ENCODE results near the gene COPB1.
"Not testable (repeated sequence)": the region's sequence is repeated elsewhere in the genome, so short reads cannot be mapped to it uniquely, and the experiment has no call there.

COPB1 gene, protein sequence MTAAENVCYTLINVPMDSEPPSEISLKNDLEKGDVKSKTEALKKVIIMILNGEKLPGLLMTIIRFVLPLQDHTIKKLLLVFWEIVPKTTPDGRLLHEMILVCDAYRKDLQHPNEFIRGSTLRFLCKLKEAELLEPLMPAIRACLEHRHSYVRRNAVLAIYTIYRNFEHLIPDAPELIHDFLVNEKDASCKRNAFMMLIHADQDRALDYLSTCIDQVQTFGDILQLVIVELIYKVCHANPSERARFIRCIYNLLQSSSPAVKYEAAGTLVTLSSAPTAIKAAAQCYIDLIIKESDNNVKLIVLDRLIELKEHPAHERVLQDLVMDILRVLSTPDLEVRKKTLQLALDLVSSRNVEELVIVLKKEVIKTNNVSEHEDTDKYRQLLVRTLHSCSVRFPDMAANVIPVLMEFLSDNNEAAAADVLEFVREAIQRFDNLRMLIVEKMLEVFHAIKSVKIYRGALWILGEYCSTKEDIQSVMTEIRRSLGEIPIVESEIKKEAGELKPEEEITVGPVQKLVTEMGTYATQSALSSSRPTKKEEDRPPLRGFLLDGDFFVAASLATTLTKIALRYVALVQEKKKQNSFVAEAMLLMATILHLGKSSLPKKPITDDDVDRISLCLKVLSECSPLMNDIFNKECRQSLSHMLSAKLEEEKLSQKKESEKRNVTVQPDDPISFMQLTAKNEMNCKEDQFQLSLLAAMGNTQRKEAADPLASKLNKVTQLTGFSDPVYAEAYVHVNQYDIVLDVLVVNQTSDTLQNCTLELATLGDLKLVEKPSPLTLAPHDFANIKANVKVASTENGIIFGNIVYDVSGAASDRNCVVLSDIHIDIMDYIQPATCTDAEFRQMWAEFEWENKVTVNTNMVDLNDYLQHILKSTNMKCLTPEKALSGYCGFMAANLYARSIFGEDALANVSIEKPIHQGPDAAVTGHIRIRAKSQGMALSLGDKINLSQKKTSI

DNA sequence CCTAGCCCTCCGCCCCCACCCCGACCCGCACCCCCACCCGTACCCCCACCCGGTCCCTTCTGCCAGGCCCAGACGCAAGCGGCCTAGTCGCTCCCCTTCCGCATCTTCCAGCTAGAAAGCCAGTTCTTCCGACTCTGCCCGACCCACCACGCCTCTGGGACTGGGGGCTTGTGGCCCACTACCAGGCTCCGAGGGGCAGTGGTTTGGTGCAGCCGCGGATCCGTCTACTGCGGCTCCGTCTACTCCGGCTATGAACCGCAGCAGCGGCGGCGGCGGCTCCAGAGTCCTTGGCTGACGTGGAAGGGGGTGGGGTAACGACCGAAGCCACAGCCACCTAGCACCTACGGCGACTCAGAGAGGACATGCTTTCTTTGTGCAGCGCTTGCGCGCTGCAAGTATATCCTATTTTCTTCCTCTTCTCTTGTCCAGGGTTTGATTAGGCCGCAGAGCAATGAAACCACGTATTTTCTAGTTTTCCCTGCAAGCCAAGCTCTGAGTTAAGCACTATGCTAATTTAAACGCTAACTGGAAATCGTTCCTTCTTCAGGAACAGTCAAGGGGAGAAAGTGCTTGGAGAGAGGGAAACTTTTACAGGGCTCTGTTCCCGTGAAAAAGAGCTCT is at the start of gene COPB1:
COPB1 (minus strand) TSS at position 252 of the 621 bp plus-strand sequence. CDS start 883 bp downstream, outside the sequence.
- DNase-seq, result peak; percentile 89 to 94

DNA sequence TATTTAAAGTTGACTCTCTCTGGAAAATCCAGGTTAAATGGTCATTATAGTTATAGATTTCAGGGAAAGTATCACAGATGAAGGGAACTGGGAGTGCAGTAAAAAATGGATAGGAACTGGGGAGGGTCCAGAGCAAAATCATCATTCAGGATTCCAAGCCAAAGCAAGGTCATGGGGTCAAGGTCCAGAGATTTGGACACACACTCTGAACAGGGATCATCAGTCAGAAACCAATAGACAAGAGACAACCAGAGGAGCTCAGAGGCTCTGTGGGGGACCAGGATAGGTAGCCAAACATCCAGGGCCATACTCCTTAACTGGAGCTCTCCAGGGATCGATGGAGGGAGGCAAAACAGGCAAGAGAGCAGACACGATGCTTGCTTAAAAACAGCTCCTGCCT is 47.8 kb upstream of the COPB1 start:
- DNase-seq, result no peak

DNA sequence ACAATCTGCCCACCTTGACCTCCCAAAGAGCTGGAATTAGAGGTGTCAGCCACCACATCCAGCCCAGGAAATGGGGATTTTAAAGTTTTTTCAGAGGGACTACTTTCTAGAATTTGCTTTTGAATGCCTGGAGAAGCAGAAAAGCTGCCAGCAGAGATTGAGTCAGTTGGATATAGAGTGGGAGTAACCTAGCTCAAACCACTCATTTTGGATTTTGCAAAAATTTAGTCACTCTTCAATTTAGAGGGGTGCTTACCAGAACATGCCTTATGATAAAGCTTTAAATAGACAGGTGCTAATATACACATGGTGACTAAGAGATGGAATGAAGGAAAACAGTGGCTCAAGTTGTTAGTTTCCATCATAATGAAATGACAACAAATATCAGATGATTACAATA is 47.1 kb upstream of the COPB1 start:
- DNase-seq, result no peak

DNA sequence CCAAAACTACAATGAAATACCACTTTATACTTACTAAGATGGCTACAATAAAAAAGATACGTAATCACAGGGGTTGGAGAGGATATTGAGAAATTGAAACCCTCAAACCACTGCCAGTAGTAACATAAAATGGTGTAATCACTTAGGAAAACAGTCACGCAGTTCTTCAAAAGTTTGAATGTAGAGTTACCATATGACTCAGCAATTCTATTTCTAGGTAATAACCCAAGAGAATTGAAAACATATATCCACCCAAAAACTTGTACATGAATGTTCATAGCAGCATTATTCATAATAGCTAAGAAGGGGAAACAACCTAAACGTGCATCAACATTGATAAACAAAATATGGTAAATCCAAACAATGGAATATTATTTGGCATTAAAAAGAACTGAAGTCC is 45.0 kb upstream of the COPB1 start:
- DNase-seq, result no peak

DNA sequence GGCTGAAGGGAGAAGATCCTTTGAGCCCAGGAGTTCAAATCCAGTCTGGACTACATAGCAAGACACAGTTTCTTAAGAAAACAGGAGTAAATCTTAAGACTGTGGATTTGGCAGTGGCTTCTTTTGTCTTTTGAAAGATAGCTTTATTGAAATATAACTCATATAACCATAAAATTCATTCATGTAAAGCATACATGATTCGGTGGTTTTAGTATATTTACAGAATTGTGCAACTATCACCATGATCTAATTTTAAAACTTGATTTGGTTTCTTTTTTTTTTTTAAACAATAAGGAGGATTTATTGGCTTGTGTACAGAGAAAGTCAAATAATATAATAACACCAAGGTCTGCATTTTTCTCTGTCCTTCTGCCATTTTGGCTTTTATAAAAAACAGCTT is 43.6 kb upstream of the COPB1 start:
- no peak for DNase-seq

DNA sequence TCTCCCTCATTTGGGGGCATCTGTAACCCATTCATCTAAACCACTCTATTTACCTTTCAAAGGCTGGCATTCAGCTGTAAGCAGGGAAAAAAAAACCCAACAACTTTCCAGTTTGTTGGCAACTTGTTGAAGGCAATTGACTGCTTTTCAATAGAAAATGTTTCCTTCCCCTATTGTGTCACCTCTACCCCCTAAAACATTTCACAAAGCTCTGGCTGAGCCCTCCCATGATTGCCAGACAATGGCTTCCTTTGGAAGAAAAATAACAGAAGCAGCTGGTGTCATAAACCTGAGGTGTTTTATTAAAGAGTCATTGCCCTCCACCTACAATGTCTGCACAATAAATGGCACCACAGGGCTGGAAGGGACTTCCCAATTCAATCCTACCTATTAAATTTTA is 42.7 kb upstream of the COPB1 start:
- DNase-seq, result no peak

DNA sequence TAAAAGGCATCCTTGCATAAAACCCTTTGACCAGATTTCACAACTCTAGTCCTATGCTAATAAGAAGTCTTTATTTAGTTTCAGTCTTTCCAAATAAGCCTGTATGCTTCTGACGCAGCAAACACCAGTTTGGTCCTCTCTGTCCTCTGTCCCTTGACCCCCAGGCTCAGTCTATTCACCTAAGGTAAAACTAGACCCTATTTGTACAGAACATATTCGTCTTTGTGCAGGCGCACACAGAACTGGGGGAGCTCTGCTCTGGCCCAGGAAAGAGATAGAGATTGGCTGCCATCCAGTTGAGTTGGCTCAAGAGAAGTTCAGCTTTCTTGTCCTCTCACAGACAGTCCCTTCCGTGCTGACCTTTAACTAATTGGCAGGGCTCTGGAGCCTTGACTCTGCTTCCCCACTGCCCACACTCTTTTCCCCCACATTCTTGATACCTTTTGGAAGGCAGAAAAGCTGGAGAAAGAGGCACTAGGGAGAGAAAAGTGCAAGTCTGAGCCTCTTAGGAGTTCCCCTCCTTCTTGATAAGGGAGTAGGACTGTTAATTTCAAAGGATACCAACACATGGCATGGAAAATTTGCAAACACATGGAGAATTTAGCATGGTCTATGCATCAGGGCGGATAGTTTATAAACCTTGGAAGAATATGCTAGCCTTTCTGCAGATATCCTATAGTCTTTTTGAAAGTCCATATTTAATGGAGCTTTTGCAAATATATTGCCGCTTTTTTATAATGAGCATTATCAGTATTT is 41.8 kb upstream of the COPB1 start:
- DNase-seq, result peak in 1 of 2 donors; percentile 28

DNA sequence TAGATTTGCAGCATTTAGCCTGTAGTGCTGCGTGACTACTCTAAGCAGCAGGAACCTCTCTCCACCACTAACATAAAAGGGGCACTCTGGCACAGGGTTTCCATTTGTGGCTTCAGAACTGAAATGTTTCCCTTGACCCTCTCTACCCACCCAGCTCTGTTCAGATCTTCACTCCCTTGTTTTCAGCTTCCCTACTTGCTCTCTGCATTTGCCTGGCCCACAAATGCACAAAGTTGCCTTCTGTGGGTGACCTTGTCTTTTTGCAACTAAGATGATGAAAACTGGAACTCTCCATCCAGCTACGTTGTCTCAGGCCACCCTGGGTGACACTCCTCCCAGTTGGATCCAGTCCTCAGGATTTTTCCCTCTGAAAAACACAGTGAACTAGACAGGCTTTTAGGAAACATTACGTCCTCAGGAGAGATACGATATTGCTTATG is 40.4 kb upstream of the COPB1 start:
- no peak for DNase-seq

DNA sequence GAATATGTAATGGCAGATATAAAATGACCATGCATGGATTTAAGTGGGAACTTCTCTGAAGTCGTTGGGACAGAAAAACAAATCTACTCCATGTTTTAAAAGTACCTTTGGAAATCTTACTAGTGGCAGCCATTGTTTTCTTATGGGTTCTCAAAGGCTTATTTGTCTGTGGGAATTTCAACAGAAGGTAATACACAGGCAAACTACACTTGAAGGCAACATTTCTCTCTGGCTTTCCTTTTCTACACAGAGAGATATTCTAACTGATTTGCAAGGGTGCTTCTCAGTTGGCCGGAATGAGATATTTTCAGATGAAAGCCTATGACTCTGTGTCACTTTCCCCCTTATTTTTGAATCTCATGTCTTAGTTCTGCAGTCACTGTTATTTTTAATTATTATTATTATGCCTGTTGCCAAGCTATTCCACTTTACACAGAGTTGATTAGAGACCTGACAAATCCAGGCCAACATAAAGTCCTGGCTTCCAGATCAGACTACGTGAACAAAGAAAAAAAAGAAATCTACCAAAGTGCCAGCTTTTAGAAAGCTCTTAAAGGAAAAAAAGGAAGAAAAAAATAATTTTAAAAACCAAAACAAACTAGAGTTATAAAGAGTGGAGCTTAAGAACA is 39.4 kb upstream of the COPB1 start:
- DNase-seq, result no peak

DNA sequence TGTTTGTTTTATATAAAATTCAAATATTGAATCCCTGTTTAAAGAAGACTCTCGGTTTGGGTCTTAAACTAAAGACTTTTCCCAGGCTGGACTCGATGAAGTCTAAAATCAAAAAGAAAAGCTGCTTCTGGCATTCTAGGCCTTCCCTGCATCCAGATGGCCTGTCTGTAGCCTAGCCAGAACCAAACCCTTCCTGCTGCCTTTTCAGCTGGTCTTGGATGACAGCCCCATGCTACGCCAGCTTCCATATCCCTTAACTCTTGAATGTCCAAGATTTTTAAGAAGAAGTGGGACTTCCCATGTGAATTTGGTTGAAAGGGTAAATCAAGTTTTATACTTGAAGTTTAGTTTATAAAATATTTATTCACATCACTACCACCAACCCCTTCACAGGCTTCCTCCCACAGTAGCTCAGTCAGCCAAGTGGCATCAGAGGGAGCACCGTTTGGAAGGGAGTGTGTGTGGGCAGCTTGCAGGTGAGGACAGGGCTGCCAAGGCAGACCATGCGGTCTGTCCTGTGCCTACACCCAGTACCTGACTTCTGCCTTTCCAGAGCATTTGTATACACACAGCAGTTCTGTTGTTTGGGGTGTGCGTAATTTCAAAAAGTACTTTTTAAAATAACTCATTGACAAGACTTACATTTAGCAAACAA is 38.8 kb upstream of the COPB1 start:
- DNase-seq, result no peak

DNA sequence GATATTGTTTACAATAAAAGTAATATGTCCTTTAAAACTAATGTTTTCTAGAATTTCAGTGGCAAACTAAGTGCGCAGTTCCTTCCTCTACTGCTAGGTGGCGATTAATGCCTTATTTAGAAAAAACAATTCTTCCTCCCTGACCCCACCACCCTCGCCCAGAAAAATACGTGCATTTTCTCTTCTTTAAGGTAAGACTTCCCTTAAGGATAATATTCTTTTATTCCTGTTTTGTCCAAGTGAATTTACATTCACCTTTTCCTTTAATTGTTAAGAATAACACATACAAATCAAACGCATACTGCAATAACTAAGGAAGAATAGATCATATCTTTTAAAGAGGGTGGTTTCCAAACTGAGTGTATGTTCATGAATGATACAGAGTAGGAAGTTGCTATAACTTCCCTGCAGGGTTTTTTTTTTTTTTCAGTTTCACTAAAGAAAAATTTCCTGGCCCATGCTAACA is 37.6 kb upstream of the COPB1 start:
- DNase-seq, result peak in 1 of 2 donors; percentile 49

DNA sequence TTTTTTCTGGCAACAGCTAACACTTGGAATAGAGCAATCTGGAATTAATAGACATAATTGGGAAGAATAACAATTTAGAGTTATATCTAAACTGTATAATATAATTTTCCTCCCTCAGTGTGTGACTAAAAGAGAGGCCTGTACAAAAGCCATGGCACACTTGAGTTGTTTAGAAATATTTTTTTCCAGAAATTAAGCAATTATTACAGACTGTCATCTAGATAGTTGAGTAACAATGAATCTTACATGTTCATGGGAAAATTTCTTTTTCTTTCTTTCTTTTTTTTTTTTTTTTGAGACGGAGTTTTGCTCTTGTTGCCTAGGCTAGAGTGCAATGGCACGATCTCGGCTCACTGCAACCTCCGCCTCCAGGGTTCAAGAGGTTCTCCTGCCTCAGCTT is 35.6 kb upstream of the COPB1 start:
- not testable (repeated sequence) for DNase-seq

DNA sequence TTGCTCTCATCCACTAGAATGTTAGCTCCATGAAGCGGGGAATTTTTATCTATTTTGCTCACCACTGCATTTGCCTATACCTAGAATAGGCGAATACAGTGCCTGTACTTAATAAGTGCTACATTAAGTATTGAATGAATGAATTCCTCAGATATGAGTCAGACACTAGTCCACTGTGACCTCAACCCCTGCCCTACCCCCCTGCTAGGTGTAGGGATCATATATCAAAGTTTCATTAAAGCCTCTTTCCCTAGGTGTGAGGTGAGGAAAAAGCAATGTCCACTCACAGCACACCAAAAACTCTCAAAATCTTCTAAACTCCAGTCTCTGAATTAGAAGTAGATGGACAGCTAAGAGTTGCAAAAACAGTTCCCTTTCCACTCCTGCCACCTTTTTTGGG is 30.3 kb upstream of the COPB1 start:
- DNase-seq, result no peak

DNA sequence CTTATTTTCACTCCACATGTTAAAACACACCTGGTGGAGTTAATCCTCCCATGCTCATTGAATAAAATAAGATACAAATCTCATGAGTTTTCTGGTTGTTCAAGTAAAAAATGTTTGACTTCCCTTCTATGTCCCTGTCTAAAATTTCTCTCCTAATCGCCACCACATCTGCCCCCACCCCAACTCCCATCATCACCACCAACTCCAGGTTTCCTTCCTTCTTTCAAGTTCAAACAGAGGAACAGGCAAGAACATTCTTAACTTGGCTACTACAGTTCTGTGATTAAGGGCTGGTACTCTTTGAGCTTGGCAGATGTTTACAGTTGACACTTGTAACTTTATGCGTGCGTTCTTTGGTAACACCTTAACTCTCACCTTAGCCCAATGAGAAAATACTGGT is 29.7 kb upstream of the COPB1 start:
- no peak for DNase-seq

DNA sequence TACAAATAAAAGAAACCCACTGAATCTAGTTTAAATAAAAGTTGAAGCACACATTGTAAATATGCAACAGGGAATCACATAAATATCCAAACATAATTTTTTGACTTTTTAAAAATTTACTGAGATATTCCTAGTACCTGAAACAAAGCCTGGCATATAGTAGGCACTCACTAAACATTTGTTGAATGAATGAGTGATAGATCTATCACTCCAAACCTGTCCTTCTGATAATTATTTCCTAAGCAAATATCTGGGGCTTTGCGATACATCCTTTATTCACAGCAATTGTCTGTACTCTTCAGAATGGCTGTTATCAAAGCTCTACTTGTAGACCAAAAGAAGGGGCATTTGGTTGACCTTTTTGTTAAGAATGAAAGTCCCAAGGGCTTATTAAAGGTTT is 23.2 kb upstream of the COPB1 start:
- DNase-seq, result no peak

DNA sequence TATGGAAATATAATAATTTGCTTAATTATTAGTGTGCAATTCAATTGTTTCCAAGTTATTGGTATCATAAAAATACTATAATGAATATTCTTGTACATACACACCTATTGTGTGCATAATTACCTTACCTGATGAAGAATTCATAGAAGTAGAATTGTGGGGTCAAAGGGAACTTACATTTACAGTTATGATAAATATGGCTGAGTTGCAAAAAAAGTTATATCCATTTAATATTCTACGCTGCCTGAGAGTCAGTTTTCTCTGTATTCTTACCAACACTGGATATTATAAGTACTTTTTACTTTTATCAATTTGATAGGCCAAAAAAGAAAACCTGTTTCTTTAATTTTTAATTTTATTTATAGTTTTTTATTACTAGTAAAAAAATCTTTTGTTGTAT is 22.6 kb upstream of the COPB1 start:
- DNase-seq, result no peak

DNA sequence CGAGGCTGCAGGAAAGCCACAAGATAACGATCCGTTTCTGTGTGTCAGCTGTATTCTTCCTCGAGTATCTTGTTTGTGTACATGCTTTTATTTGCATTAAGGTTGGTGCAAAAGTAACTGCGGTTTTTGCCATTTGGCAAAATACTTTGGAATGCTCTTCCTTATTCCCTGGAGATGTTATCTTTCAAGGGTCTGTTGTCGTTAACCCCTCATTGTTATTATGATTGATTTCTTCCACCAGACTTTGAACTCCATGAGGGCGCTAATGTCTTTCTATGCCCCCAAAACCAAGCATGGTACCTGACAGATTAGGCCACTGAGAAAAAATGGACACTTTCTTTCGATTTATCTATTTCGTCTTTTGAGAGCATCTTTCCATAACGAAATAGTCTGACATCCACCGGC is 21.1 kb upstream of the COPB1 start:
- DNase-seq, result no peak

DNA sequence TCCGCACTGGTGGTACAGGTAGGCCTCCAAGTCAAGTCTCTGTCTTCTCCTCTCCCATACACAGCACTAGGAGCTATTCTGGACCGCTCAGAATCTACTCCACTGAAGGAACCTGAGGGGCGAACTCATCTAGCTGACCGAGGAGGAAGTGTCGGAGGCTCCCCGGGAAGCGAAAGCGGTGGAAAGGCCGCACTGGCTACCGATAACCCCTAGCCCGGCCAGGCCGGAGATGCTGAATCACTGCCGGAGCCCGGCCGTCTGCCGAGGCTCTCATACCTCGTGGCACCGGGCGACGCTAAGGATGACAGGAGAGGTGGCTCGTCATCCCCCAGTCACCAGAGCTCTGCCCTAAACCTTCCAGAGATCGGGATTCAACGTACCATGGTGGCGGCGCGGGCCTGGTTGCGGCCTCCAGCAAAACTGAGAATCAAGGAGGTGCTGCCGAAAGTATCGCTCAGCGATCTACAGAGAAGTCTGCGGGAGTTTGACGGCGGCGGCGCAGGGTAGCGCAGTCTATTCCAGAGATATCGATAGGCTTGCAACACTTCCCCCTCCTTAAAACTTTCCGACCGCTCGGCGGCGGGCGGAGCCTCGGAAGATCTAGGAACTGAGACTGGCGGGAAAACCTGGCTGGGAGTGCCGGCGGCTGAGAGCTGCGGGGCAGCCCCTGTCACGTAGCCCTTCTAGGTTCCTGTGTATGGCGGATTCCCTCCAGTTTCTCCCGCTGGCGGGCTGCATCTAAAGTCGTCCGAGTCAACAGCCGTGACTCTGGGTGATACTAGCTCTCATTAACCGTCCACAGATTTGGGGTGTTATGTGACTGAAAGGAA is 20.5 kb upstream of the COPB1 start, which contains the start of gene PSMA1:
PSMA1 (minus strand) TSS at position 470 of the 830 bp plus-strand sequence; CDS start at position 383, 87 bp downstream.
- peak; percentile 83 to 92 for DNase-seq

DNA sequence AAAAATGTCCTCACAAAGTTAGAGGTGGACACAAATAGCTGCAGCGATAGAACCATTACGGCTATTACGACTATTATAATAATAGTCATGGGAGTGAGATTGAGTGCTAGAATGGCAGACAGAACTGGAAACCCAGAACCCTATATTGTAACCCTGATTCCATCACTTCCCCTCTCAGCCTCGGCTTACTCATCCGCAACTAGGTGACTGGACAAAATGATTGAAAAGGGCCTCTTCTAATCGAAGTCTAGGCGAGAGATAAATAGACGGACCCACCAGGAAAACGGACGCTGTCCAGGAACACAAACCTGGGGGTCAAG is 19.9 kb upstream of the COPB1 start:
- DNase-seq, result no peak

DNA sequence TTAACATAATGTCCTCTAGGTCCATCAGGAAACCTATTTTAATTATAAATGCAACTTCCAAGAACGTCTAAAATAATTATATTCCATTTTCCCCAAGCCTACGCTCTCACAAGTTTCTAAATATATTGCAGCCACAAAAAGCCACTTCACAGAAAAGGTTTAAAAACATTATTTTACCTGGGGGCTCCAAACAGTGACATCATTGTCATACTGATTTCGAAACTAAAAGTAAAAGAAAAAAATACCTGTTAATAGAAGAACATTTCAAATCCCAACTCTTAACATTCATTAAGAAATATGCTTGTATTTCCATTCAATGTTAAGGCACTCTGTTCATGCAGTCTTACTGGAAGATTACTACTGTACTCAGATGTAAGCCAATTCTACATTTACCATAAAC is 19.2 kb upstream of the COPB1 start:
- DNase-seq, result no peak
